HG03039 (cell line): ENCODE results near the gene CBLC.

Experiments
- ATAC-seq: cut with Tn5 transposase; IDR thresholded peaks from one replicate; pipeline ENCODE4 v1.9.1; 2021; ENCODE audit warnings: mild to moderate bottlenecking, moderate library complexity; ENCODE audit not compliant: unreplicated experiment

Gene CBLC

DNA sequence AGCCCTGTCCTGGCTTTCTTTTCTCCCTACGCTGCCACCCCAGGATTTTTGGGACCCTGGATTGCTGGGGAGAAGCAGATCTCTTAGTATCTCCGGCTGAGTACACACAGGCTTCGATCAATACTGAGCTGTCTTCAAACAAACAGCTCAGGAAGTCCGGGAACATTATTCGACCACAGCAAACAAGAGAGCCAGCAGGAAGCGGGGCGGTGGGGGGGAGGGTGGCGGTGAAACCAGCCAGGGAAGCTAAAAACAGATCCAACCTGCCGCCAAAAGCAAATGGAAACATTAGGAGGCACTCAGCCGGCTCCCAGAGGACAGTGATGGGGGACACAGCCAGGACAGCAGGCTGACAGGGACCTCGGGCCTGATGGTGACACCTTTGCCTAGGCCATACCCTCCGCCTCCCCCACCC lies 19.0 kb downstream of the CBLC start:
- ATAC-seq: no peak

DNA sequence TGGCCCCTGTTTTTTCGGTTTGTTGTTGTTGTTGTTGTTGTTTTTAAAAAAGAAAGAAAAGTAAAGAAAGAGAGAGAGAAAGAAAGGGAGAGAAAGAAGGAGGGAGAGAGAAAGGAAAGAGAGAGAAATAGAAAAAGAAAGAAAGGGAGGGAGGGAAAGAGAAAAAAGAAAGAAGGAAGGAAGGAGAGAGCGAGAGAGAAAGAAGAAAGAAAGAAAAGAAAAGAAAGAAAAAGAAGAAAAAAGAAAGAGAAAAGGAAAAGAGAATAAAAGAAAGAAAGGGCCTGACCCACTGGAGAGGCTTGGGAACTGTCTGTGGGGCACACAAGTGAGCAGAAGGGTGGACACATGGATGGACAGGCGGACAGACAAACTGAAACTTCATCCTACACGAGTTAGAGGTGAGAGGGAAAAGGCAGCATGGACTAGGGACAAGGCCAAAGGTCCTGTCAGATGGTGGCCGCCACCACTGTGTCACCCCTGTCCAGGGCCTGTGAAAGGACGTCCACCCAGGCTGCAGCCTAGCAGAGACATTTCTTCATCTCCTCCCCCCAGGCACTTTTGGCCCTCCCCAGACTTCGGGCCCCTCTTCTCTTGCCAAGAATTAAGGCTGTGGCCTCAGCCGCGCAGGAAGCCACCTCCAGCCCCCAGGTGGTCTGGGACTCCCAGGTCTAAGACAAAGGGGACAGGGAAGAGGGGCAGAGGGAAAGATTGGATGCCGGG lies 22.1 kb downstream of the CBLC start:
- ATAC-seq: no peak

DNA sequence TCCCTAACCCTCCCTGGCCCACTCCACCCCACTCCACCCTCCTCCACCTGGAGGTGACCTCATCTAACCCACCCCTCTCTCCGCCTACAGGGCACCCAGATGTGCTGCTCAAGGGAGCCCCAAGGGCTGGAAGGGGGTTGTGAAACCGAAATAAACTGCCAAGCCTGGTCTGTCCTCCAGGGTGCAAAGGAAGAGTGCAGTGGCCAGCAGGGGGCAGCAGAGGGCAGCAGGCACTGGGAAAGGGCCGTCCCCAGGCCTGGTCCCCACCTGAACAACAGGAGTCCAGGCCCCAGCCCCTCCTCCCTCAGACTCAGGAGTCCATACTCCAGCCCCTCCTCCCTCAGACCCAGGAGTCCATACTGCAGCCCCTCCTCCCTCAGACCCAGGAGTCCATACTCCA lies 22.8 kb downstream of the CBLC start:
- no peak for ATAC-seq

DNA sequence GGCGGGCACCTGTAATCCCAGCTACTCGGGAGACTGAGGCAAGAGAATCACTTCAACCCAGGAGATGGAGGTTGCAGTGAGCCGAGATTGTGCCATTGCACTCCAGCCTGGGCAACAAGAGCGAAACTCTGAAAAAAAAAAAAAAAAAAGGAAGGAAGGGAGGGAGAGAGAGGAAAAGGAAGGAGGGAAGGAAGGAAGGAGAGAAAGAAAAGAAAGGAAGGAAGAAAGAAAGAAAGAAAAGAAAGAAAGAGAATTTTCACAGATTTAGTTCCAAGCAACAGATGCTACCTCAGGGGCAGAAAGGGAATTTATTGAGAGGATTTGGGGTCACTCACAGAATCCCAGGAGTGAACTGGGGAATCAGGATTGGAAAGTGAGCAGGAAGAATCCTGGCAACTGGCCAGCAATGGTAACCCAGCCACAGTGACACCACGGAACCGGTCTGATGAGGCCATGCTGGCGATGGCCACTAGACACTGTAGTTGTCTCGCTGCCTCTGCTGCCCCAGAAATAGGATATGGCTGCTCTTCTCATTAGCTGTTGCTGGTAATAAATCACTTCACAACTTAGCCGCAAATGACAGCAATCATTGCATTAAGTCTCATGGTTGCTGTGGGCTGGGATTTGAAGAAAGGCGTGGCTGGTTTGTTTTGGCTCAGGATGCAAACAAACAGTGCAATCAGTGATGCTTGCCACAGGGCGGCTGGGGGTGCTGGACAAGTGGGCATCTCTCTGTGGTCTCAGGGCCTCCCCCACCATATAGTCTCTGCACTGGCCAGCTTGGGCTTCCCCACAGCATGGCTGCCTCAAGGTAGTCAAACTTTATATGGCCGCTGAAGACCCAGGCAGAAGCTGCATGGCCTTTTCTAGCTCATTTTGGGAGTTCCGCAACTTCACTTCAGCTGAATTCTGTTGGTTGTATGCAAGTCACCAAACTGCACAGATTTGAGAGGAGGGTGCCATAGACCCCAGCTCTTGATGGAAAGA lies 26.0 kb downstream of the CBLC start:
- ATAC-seq: no peak

DNA sequence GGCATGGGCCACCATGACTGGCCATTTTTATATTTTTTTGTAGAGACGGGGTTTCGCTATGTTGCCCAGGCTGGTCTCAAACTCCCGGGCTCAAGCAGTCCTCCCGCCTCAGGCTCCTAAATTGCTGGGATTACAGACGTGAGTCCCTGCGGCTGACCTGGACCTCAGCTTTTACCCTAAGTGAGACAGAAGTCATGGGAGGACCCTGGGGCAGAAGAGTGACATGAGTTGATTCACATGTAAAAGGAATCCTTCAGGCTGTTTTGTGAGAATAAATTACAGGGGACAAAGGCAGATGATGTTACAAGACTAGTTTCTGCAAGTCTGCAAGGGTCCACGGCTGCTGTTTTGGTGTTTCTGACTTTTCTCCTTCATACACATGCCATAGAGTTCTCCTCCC lies 28.6 kb downstream of the CBLC start:
- ATAC-seq: no peak

DNA sequence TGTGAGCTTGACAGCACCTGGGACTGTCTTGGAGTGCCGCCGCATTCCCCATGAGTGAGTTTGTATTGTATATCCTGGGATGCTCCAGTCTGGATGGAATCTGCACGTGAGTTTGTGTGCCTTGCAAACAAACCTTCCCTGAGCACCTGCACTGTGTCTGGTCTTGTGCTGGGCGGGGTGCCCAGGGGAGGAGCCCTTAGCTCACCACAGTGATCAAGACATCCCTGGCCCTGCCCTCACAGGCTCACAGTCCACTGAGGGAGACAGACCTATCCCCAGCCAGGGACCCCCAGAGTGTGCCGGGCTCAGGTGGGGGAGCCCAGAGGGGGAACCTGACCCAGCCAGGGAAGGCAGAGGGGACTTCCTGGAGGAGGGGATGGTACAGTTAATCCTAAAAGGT lies 29.5 kb downstream of the CBLC start:
- ATAC-seq: no peak

DNA sequence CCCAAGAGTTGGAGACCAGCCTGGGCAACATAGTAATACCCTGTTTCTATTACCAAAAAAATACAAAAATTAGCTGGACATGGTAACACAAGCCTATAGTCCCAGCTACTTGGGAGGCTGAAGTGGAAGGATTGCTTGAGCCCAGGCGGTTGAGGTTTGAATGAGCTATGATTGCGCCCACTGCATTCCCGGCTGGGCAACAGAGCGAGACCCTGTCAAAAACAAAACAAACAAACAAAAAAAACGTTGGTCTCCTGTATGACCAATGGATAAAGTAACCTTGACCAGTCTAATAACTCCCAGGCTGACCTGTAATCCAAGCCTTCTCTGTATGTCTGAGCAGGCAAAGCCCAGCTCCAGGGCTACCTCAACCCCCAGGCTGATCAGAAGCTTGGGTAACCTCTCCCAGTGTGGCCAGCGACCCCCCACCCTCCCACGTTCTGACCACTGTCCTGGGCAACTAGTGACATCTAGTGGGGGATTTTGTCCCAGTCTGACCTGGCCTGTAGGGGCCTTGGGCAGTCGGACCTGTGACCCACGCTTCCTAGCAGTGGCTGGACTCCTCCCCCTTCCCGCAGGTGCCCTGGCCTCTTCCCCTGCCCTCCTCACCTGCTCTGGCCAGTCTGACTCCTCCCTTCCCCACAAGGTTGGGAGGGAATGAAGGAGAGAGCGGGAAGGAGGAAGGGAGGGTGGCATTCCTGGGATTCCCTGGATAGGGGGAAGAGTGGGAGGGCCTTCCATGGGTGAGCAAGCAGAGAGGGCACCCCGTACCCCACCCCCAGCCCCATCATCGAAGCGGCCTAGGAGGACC lies 30.2 kb downstream of the CBLC start:
- no peak for ATAC-seq

DNA sequence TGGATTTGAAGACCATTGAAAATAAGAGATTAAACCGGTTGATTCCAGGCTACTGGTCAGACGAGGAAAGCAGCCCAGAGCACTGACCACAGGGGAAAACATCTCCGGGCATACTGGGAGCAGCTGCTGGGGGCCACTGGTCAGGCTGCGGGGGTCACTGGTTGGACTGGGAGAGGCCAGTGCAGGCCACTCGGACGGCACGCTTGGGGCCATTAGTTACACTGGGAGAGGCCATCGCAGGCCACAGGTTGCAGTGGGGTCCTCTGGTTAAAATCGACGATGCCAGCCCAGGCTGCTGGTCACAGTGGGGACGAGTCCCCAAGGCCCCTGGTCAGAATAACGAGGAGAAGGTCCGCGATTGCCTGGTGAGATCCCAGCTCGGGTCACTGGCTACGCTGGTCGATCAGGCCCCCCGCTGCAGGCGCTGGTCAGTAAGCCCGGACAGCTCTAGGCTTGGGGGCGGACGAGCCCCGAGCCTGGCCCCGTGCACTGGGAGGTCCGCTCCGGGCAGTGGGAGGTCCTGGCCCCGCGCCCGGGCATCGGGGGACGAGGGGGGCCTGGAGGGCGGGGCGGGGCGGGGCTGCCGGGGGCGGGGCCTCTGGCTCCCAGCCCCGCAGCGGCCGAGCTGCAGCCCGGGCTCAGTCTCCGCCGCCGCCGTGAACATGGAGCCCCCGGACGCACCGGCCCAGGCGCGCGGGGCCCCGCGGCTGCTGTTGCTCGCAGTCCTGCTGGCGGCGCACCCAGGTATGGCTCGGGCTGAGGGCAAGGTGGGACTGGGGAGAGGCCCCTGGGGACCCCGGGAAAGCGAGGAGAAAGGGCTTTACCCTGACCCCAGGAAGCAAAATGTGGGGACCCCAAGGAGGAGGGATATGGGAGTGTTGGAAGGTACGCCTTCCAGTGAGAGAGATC lies 31.0 kb downstream of the CBLC start, which contains the start of gene BCAM:
BCAM (plus strand) TSS at position 641 of the 909 bp plus-strand sequence; CDS start at position 663, 22 bp downstream.
- ATAC-seq: no peak

DNA sequence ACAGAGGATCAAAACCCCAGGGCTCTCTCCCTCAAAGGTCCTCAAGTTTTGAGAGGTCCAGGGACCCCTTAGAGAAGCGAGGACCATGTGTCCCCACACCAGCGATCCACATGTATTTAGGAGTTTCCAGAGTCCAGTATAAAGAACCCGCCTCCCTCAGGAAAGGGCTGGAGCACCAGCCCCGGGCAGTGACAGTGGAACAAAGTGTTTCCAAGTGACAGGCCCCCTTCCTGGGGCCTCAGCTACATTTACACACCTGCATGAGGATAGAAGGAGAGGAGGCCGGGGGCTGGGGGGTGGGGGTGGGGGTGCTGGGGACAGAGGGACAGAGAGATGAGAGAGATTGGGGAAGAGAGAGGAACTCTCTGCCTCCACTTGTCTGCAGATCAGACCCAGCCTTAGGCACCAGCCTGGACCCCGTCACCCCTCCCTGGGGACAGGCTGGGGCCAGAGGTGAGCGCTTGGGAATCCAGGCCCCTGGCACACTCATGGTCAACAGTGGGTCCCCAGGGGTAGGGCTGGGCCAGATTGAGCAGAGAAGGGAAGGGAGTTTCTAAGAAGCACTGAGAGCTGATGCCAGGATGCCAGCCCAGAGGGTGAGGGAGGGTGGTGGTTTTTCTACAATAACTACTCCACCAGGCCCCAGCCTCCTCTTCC lies 32.0 kb downstream of the CBLC start:
- ATAC-seq: no peak

DNA sequence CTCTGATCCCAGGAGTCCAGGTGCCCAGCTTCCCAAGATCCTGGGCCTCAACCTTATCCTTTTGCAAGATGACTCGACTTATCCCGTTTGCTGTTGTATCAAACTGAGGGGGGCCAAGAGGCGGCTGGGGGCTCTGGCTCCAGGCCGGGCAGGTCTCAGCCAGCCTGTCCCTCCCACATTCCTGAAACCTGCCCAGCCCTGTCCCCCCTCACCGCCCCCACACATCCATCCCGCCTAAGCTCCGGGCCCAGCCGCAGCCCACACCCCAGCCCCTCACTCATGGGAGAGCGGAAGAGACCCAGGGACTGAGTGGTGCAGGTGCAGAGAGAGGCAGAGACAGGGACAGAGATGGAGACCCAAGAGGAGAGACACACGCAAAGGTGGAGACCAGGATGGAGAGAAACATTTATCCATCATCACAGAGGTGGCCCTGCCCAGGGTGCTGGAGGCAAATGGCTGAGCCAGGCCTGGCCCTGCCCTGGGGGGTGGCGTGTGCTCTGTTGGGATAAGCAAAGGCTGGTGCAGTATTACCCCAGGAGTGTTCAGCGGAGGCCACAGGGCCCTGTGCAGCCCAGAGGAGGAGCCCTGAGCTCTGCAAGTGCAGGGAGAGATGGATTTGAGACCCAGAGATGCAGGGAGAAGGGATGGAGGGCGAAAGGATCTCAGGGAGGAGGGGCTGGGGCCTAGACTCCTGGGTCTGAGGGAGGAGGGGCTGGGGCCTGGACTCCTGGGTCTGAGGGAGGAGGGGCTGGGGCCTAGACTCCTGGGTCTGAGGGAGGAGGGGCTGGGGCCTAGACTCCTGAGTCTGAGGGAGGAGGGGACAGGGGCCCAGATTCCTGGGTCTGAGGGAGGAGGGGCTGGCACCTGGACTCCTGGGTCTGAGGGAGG lies 32.8 kb downstream of the CBLC start:
- ATAC-seq: no peak

DNA sequence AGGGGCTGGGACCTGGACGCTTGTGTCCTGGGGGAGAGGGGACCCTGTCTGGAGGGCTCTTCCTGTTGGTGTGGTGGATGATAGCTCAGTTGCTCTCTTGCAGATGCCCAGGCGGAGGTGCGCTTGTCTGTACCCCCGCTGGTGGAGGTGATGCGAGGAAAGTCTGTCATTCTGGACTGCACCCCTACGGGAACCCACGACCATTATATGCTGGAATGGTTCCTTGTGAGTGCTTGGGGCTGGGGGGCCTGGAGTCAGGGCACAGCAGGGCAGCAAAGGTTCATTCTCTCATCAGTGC lies 33.4 kb downstream of the CBLC start:
- no peak for ATAC-seq

DNA sequence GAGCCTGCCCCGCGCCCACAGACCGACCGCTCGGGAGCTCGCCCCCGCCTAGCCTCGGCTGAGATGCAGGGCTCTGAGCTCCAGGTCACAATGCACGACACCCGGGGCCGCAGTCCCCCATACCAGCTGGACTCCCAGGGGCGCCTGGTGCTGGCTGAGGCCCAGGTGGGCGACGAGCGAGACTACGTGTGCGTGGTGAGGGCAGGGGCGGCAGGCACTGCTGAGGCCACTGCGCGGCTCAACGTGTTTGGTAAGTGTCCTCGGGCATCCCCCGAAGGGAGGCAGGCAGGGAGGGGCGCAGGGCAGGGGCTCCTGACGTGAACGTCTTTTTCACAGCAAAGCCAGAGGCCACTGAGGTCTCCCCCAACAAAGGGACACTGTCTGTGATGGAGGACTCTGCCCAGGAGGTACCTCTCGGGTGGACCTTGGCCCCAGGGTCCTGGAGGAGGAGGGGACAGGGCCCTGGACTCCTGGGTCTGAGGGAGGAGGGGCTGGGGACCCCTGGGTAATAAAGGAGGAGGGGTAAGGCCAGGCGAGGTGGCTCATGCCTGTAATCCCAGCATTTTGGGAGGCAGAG lies 34.5 kb downstream of the CBLC start:
- no peak for ATAC-seq

DNA sequence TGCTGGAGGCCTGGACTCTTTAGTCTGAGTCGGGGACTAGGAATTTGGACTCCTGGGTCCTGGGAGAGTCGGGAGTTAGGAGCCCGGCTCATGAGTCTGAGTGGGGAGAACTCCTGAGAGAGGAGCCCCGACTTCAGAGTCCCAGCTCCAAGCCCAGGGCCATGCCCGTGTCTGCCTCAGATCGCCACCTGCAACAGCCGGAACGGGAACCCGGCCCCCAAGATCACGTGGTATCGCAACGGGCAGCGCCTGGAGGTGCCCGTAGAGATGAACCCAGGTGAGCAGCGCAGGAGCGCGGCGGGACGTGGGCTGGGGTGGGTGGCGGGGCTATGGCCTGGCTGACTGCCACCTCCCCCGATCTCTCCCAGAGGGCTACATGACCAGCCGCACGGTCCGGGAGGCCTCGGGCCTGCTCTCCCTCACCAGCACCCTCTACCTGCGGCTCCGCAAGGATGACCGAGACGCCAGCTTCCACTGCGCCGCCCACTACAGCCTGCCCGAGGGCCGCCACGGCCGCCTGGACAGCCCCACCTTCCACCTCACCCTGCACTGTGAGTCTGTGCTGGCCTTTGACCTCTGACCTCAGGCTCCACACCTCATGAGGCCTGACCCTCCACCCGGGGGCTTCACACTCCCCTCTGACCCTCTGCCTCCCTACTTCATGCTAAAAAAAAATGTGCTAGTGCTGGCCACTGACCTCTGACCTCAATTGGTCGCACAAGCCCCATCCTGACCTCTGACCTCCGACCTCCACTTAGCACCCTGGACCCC lies 35.6 kb downstream of the CBLC start:
- no peak for ATAC-seq

DNA sequence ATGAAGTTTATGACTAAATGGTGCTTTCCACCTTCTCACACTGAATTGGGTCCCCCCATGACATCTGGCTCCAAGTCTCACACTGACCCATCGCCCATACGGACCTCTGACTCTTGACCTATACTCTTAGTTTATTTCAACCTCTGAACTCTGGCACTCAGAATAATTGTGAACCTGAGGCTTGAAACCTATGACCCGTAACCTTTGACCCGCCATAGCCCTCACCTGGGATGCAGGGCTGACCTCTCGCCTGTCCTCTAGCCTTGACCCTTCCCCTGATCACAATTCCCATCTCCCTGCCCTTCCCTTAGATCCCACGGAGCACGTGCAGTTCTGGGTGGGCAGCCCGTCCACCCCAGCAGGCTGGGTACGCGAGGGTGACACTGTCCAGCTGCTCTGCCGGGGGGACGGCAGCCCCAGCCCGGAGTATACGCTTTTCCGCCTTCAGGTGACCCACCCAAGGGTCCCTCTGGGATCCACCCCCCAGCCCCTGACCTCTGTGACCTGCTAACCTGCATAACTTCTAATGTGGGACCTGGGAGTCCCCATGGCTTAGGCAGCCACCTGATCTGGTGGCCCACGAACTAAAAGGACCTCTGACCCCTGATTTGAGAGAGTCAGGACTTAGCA lies 36.3 kb downstream of the CBLC start:
- no peak for ATAC-seq

DNA sequence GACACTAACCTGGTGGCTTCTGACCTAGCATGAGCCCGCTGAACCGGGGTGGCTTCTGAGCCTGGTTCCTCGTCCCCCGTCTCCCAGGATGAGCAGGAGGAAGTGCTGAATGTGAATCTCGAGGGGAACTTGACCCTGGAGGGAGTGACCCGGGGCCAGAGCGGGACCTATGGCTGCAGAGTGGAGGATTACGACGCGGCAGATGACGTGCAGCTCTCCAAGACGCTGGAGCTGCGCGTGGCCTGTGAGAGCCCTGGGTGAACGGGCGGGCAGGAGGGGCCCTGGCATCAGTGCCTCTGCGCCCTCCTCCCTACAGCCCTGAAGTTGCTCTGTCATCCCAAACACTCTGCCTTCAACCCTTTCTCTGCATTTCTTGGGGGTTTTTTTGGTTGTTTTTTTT lies 36.8 kb downstream of the CBLC start:
- ATAC-seq: no peak

DNA sequence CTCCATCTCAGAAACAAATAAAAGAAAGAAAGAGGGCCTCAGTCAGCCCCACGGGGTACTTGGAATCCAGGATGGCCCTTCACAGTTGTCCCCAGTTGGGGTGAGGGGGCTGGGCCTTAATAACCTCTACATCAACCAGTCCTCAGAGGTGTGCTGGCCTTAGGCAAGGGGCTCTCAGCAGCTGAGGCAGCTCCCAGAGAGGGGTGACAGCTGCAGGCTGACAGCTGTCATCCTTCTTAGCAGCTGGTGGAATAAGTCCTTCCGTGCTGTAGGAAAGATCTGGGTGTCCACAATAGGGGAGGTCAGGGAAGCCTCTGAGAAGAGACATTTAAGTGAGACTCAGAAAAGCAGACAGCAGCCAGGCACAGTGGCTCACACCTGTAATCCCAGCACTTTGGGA lies 38.6 kb downstream of the CBLC start:
- ATAC-seq: no peak

DNA sequence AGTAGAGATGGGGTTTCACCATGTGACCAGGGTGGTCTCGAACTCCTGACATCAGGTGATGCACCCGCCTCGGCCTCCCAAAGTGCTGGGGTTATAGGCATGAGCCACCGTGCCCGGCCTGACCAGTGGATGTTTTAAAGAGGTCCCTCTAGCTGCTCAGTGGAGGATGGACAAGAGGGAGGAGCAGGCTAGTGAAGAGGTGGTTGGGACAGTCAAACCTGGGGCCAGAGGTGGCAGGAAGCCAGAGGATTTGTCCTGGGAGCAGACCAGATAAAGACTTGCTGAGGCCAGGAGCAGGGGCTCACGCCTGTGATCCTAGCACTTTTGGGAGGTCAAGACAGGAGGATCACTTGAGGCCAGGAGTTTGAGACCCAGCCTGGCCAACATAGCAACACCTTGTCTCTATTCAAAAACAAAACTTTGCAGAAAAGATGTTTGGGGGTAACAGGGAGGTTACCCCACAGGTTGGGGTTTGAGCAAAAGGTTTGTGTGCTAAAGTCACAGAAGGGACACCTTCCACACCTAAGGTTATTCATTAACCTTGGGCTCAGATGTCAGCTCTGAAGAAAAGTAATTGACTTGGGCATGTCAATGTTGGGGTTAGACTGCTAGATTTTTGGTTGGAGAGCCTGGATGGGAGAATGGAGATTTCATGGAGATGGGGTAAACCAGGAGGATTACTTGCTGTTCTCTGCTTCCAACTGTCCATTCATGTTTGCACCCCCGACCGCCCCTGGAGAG lies 40.2 kb downstream of the CBLC start:
- ATAC-seq: no peak
